HUES48 (cell line): ENCODE data around the gene ROBO3.

Source experiments
- H3K27ac ChIP-seq: one replicate; pipeline ENCODE4 v1.7.0; 2013; ENCODE audit warnings: low read depth, low read length, inconsistent platforms
- H3K27me3 ChIP-seq: 2 replicates; pipeline ENCODE4 v1.6.1; 2013; ENCODE audit warnings: mild to moderate bottlenecking, low read length; ENCODE audit not compliant: control insufficient read depth, insufficient read depth
- H3K36me3 ChIP-seq: 2 replicates; pipeline ENCODE4 v1.6.1; 2013; ENCODE audit warnings: low read length; ENCODE audit not compliant: control insufficient read depth, insufficient read depth
- H3K4me1 ChIP-seq: 2 replicates; pipeline ENCODE4 v1.6.1; 2013; ENCODE audit warnings: mild to moderate bottlenecking, low read length; ENCODE audit not compliant: control insufficient read depth, insufficient read depth
- H3K4me3 ChIP-seq: 2 replicates; pipeline ENCODE4 v1.5.1; 2013; ENCODE audit warnings: mild to moderate bottlenecking, low read depth, low read length
- H3K9ac ChIP-seq: 2 replicates; pipeline ENCODE4 v1.6.1; 2013; ENCODE audit warnings: mild to moderate bottlenecking, low read depth, low read length, moderate library complexity
- H3K9me3 ChIP-seq: 2 replicates; pipeline ENCODE4 v1.6.1; 2013; ENCODE audit warnings: low read length; ENCODE audit not compliant: control insufficient read depth, insufficient read depth

The ROBO3 gene

DNA sequence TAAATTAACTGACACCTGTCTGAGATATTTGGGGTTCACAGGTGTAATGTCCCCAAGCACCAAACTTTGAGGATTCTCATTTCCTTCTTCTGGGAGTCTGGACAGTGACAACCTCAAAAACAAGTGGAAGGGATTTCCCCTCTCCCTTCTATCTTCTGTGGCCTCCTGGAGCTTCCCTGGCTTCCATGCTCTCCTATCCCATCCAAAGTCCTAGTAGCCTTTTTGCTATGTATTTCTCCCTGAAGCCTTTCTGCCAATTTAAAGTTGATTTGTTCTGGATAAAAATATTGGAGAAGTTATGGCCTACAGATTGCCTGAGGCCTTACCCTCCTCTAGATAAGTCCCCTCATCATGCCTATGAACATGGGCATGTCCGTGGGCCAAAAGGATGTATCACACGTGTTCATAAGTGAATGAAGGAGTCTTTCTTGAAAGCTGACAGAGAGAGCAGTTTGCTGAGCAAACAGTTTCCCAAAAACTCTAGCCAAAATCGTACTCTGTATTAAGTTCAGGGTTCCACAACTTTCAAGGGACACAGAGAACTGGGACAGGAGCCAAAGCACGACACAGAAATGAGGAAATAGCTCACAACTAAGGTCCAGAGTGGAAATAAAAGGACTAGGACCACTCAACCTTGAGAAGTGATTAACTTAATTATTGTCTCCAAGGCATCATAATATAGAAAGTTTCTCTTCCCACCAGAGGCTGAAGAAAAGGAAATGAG, 63.9 kb downstream of the ROBO3 start:
- Histone ChIP-seq H3K9ac (no peak overlapping the region), H3K27ac (no peak overlapping the region), H3K36me3 (no peaks in the 10 kb centered on the region), H3K9me3 (no peaks in the 10 kb centered on the region), H3K27me3 (peaks cover 7% of the 10 kb centered on the region; the same call in 1 of the 2 replicates), H3K4me3 (no peak overlapping the region), H3K4me1 (no peaks in the 10 kb centered on the region)

GRCh38 chr11:124930799-124931198, 65.6 kb downstream of the ROBO3 start:
- Histone ChIP-seq H3K4me3 (no peak overlapping the region), H3K27ac (no peak overlapping the region), H3K4me1 (peaks cover 4% of the 10 kb centered on the region), H3K36me3 (no peaks in the 10 kb centered on the region), H3K9ac (no peak overlapping the region), H3K27me3 (no peaks in the 10 kb centered on the region), H3K9me3 (no peaks in the 10 kb centered on the region)
